Measurements from ENCODE around the gene ULK2.
"Not testable (repeated sequence)": the region's sequence is repeated elsewhere in the genome, so short reads cannot be mapped to it uniquely, and the experiment has no call there.

ULK2 gene

DNA sequence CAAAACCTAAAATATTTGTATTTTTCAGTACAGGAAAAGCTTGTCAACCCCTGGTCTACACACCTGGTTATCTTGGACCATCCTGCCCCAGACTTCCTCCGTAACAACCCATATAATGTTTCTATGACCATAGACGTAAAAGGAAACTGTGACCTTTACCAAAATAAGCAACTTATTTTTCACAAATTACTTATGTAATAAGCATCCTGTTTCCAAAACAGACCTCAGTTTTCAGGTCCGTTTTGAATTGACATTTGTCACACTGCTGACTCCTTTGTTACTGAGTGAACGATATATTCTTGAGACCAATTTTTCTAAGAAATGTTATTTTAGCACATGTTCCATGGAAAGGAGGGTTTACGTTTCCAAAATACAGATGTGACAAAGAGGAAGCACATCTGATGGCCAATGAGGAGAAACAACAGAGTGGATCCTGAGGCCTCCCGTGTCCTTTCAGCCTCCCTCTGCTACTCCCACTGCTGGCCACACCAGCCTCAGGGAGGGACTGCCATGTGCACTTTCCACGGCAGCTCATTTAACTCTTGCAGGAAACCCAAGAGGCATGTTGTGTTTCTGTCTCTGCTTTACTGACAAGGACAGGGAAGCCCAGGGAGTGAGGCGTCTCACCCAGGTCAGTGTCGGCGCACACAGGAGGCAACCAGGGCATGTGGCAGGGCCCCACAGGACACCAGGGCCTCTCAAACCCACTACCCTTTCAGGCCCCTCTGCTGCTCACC lies 99.5 kb downstream of the ULK2 start:
- no peak for DNase-seq

DNA sequence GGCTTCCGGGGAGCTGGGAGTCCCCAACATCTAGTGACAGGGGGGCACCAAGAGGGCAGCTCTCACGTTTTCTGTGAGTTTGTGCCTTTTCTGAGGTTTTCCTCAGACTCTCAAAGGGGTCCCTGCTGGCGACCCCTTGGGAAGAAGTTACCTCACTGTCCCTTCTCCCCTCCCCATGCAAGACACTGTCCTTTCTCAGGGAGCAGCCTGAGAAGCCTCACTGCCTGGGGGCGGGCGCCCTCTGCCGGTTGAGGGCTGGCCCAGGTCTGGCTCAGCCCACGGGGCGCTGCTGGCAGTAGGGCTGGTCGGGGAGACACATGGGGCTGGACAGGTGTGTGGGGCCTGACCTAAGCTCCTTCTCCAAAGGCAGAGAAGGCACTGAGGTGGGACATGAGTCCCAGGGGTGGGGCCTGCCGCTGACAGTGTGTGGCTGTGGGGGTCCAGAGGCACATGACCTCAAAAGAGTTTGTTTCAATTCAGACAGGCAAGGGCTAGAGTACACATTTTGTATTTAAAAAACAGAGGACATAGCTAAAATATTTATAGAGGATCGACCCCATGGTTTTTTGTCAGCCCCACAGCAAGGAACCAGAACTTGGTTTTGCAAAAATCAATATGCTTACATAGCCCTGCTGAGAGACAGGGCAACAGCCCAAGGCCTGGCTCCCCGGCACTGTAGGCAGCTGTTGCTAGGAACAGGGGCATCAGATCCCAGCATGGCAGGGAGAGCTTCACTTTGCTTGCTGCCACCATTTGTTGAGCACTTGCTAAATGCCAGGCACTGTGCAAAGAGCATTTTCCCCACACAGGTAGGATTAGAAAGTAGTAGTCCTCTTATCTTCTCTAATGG lies 101.1 kb downstream of the ULK2 start:
- peak in 49 of 56 donors; percentile 26 to 92 (median 65) for DNase-seq

DNA sequence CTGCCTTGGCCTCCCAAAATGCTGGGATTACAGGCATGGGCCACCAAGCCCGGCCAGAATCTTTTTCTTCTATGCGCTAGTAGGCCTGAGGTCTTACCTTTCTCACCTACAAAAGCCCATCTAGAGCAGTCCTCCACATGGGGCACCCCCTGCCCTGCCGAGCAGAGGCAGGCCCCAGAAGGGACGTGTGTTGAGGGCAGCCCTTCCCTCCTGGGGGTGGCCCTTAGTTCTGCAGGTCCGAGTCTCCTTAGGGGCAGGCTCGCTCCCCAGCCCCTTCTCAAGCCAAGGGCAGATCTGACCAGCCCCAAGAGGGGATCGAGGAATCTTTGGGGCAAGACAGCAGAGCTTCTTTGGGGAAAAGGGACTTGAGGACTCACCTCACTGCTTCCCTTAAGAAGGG lies 101.7 kb downstream of the ULK2 start:
- no peak for DNase-seq

DNA sequence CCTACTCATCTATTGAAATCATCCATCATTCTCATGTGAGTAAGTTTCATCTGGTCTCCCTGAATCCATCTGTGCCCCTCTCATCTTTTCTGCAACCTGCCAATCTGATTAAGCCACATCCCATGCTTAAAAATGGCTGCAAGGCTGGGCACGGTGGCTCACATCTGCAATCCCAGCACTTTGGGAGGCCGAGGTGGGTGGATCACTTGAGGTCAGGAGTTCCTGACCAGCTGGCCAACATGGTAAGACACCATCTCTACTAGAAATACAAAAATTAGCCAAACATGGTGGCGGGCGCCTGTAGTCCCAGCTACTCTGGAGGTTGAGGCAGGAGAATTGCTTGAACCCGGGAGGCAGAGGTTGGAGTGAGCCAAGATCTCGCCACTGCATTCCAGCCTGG lies 103.7 kb downstream of the ULK2 start:
- DNase-seq: not testable (repeated sequence)

GRCh38 chr17:19763416-19763815 lies 104.3 kb downstream of the ULK2 start:
- no peak for DNase-seq

DNA sequence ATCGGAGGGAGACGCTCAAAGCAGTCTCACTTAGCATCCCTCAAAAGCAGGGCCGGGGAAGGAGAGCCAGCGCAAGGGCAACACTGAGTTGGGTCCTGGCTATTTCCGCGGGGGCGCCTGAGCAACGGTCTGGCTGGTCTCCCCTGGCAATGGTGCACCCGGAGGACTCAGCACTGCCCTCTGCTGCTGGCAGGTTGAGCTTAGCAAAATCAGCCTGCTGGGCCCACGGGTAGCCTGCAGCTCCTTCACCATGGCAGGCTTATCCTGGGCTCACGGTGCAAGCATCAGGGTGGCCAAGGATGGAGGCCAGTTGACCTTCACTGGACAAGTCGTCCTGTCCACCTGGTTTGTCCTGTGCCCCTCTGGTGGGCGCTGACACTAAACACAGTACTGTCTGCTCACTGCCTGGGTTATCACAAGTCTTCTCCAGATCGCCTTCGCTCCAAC lies 105.2 kb downstream of the ULK2 start:
- peak in 48 of 56 donors; percentile 10 to 76 (median 46) for DNase-seq

DNA sequence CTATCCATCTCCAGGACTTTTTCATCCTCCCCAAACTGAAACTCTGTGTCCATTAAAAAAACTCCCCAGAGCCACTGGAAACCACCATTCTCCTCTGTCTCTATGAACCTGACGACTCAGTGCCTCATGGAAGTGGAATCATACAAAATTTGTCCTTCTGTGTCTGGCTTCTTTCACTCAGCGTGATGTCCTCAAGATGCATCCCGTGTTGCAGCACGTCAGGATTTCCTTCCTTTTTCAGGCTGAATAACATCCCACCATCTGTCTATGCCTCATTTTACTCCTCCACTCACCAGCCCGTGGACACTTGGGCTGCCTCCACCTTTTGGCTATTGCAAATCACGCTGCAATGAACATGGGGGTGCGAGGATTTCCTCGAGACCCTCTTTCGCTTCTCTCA lies 107.0 kb downstream of the ULK2 start:
- no peak for DNase-seq

GRCh38 chr17:19759568-19760549 lies 107.9 kb downstream of the ULK2 start:
- no peak for DNase-seq

- DNase-seq: no peak
Measured at GRCh38 chr17:19757536-19758180, 110.1 kb downstream of the ULK2 start.

GRCh38 chr17:19756546-19756945 lies 111.2 kb downstream of the ULK2 start:
- no peak for DNase-seq

DNA sequence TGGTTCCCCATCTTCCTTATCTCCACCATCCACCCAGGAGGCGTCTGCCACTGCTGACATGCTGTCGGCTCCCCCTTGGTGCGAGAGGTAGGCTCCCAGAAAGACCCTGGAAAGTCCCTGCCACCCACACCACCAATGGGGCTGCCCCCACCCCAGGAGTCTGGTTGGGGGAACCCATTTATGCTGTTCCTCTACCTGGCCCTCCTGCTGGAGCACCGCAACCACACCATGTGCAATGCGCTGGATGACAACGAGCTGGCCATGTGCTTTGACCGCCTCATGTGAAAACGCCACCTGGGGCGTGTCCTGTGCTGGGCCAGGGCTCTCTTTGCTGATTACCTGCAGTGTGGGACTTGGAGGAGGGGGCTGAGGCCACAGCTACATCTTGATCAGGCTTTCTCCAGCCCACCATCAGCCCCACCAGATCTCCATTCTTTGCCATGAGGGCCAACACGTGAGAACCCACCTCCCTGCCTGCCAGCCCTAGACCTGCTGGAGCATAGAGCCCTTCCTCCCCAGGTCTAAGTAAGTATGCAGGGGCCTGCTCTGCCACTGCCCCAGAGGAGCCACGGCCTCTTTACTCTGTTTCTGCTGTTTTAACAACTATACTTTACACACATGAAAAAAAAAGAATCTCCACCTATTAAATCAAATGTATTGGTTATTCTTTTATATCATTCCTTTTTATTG lies 111.8 kb downstream of the ULK2 start:
- DNase-seq: no peak

GRCh38 chr17:19755392-19755791 lies 112.3 kb downstream of the ULK2 start:
- no peak for DNase-seq

GRCh38 chr17:19753661-19754463 lies 113.9 kb downstream of the ULK2 start:
- peak in 45 of 56 donors; percentile 4 to 77 (median 40) for DNase-seq

GRCh38 chr17:19753051-19753509 lies 114.7 kb downstream of the ULK2 start:
- peak in 45 of 56 donors; percentile 10 to 94 (median 58) for DNase-seq

GRCh38 chr17:19752216-19753050 lies 115.3 kb downstream of the ULK2 start:
- peak in 21 of 56 donors; percentile 8 to 64 (median 38) for DNase-seq

DNA sequence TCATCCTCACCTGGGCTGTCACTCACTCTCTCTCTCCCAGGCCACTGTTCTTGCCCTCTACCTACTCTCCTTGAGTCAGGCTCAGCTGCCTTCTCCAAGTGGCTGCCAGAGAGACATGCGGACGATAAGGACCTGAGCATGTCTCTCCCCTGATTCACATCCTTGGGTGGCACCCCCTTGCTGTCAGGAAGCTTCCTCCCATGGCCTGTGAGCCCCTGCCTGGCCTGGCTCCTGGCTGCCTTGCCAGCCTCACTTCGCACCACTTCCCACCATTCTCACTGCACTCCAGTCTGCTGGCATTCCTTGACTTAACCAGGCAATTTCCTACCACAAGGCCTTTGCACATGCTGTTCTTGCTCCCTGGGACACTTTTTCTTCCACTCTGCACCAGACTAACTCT lies 116.9 kb downstream of the ULK2 start:
- no peak for DNase-seq

- DNase-seq: no peak
Measured at GRCh38 chr17:19750020-19750572, 117.6 kb downstream of the ULK2 start.

GRCh38 chr17:19748807-19749193 lies 118.9 kb downstream of the ULK2 start:
- DNase-seq: no peak
